Measurements from ENCODE around the gene ZHX3. TPM values are rescaled to one million over a fixed set of nuclear protein-coding genes. Genes with fewer than 3 reads are reported as not detected.

Gene ZHX3
- total RNA-seq, 1 experiment from 2014 or later: 5.9 TPM

DNA sequence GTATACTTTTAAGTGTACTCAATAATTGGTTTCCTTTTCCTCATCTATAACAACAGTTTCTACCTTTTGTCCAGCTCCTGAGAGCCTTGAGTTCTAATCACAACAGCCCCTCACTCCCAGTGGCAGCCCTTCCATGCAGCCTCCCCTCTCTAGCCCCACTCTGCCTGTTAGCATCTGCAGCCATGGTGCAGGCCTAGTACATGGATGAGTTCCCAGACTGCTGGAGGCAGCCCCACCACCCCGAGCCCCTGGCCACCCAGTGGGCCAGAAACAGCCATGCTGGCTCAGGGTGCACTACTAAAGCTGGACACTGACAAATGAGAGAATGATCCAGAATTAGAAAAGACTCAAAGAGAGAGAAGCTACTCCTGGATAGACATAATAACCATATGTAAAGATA lies 13.4 kb upstream of the ZHX3 start:
- Histone ChIP-seq H3K4me1 (ENCODE audit: low read length) (no peaks in the 10 kb centered on the region), H3K9ac (ENCODE audit: low read length) (no peak overlapping the region), H3K9me3 (ENCODE audit: low read length) (no peaks in the 10 kb centered on the region), H3K9me2 (replicated peaks; ENCODE audit: insufficient read depth, low read length) (no peaks in the 10 kb centered on the region), H2AFZ (ENCODE audit: low read length) (no peak overlapping the region), H3K4me3 (ENCODE audit: low read length) (no peak overlapping the region), H3K79me2 (ENCODE audit: low read length) (no peaks in the 10 kb centered on the region), H3K4me2 (ENCODE audit: low read depth, low read length, poor library complexity, severe bottlenecking) (no peak overlapping the region), H3K36me3 (ENCODE audit: insufficient read depth, low read length) (no peaks in the 10 kb centered on the region), H4K20me1 (ENCODE audit: insufficient read depth, low read depth, low read length) (no peaks in the 10 kb centered on the region), H3K27ac (ENCODE audit: low read length) (no peak overlapping the region), H3K27me3 (ENCODE audit: low read length) (no peaks in the 10 kb centered on the region)
- DNase-seq: no peak

- Histone ChIP-seq H3K27me3 (ENCODE audit: low read length) (no peaks in the 10 kb centered on the region), H3K79me2 (ENCODE audit: low read length) (no peaks in the 10 kb centered on the region), H3K9me2 (replicated peaks; ENCODE audit: insufficient read depth, low read length) (no peaks in the 10 kb centered on the region), H4K20me1 (ENCODE audit: insufficient read depth, low read depth, low read length) (no peaks in the 10 kb centered on the region), H3K36me3 (ENCODE audit: insufficient read depth, low read length) (no peaks in the 10 kb centered on the region), H3K9ac (ENCODE audit: low read length) (no peak overlapping the region), H3K9me3 (ENCODE audit: low read length) (no peaks in the 10 kb centered on the region), H3K4me3 (ENCODE audit: low read length) (no peak overlapping the region), H3K4me1 (ENCODE audit: low read length) (no peaks in the 10 kb centered on the region), H3K27ac (ENCODE audit: low read length) (no peak overlapping the region), H3K4me2 (ENCODE audit: low read depth, low read length, poor library complexity, severe bottlenecking) (no peak overlapping the region), H2AFZ (ENCODE audit: low read length) (no peak overlapping the region)
- DNase-seq: no peak
Measured at GRCh38 chr20:41330343-41330720, 12.8 kb upstream of the ZHX3 start.

DNA sequence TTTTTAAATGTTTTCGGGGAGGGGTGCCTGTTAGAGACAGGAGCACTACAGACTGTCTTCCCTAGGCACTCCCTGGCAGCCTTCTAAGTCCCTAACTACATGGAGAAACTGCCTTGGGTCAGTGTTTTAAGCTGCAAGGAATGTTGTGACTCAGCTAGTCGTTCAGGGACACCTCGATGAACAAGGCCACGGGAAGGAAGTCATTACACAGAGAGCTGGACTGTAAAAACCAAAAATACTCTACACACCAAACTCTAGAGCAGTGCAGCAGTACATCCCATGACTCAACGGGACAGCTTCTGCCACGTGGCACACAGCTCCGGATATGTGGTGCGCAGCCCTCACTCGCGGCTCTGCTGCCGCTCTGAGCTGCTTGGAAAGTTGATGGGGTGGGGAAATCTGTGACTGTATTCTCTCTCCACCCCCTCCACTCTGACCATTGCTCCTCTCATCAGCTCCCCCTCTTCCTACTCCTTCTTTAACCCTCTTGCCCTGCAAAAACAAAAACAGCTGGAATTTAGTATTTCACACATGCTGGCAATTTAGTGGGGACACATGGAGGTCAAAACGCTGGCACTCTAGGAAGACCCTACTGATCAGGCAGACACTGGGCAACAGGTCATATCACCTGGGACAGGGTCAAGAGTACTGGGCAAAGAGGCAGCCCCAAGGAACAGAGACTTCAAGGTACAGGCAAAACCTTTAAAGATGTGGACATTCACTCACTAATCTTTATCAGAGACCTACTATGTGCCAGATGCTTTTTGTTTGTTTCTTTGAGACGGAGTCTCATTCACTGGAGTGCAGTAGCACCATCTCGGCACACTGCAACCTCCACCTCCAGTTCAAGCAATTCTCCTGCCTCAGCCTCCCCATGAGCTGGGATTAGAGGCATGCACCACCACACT lies 12.2 kb upstream of the ZHX3 start:
- no peaks in the 10 kb centered on the region for H3K36me3 ChIP-seq (ENCODE audit: insufficient read depth, low read length)
- no peaks in the 10 kb centered on the region for H3K4me1 ChIP-seq (ENCODE audit: low read length)
- H4K20me1 ChIP-seq (ENCODE audit: insufficient read depth, low read depth, low read length): no peaks in the 10 kb centered on the region
- no peak overlapping the region for H2AFZ ChIP-seq (ENCODE audit: low read length)
- no peaks in the 10 kb centered on the region for H3K79me2 ChIP-seq (ENCODE audit: low read length)
- H3K9ac ChIP-seq (ENCODE audit: low read length): no peak overlapping the region
- no peak overlapping the region for H3K27ac ChIP-seq (ENCODE audit: low read length)
- H3K4me2 ChIP-seq (ENCODE audit: low read depth, low read length, poor library complexity, severe bottlenecking): no peak overlapping the region
- no peaks in the 10 kb centered on the region for H3K27me3 ChIP-seq (ENCODE audit: low read length)
- no peak for DNase-seq
- H3K4me3 ChIP-seq (ENCODE audit: low read length): no peak overlapping the region
- H3K9me3 ChIP-seq (ENCODE audit: low read length): no peaks in the 10 kb centered on the region
- no peaks in the 10 kb centered on the region for H3K9me2 ChIP-seq (replicated peaks; ENCODE audit: insufficient read depth, low read length)

DNA sequence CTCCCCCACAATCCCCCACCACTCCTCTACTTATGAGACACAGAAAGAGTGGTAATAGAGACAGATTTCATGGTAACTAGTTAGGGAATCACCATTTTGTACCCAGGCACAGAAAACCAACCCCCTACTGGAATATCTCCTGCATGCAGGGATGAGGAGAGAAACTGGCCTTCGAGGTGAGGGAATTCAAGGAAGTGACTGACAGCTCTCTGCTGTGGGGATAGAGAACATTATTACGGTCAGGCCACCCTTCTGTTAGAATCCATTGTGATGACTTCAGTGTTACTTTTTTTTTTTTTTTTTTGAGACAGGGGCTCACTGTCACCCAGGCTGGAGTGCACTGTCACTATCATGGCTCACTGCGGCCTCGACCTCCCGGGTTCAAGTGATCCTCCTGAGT lies 9.6 kb upstream of the ZHX3 start:
- Histone ChIP-seq H3K9me2 (replicated peaks; ENCODE audit: insufficient read depth, low read length) (no peaks in the 10 kb centered on the region), H2AFZ (ENCODE audit: low read length) (no peak overlapping the region), H3K27me3 (ENCODE audit: low read length) (no peaks in the 10 kb centered on the region)

GRCh38 chr20:41320976-41321375 lies 3.4 kb upstream of the ZHX3 start:
- H3K27me3 ChIP-seq (ENCODE audit: low read length): no peaks in the 10 kb centered on the region; the same call in 1 of the 2 replicates
- no peaks in the 10 kb centered on the region for H3K9me2 ChIP-seq (replicated peaks; ENCODE audit: insufficient read depth, low read length)
- H3K36me3 ChIP-seq (ENCODE audit: insufficient read depth, low read length): no peaks in the 10 kb centered on the region
- H3K4me1 ChIP-seq (ENCODE audit: low read length): peaks cover 22% of the 10 kb centered on the region
- H3K4me2 ChIP-seq (ENCODE audit: low read depth, low read length, poor library complexity, severe bottlenecking): no peak overlapping the region
- no peaks in the 10 kb centered on the region for H4K20me1 ChIP-seq (ENCODE audit: insufficient read depth, low read depth, low read length)
- H3K9ac ChIP-seq (ENCODE audit: low read length): no peak overlapping the region
- no peak overlapping the region for H3K27ac ChIP-seq (ENCODE audit: low read length)
- H3K4me3 ChIP-seq (ENCODE audit: low read length): no peak overlapping the region
- H3K9me3 ChIP-seq (ENCODE audit: low read length): no peaks in the 10 kb centered on the region
- H2AFZ ChIP-seq (ENCODE audit: low read length): no peak overlapping the region
- H3K79me2 ChIP-seq (ENCODE audit: low read length): no peaks in the 10 kb centered on the region
- DNase-seq: no peak

More for the DNA sequence above, 9.6 kb upstream of the ZHX3 start:
- DNase-seq: no peak
- no peaks in the 10 kb centered on the region for H3K79me2 ChIP-seq (ENCODE audit: low read length)
- H3K9ac ChIP-seq (ENCODE audit: low read length): no peak overlapping the region
- no peaks in the 10 kb centered on the region for H3K36me3 ChIP-seq (ENCODE audit: insufficient read depth, low read length)
- no peak overlapping the region for H3K4me3 ChIP-seq (ENCODE audit: low read length)
- peaks cover 5% of the 10 kb centered on the region for H3K4me1 ChIP-seq (ENCODE audit: low read length)
- H3K4me2 ChIP-seq (ENCODE audit: low read depth, low read length, poor library complexity, severe bottlenecking): no peak overlapping the region
- no peaks in the 10 kb centered on the region for H4K20me1 ChIP-seq (ENCODE audit: insufficient read depth, low read depth, low read length)
- H3K27ac ChIP-seq (ENCODE audit: low read length): no peak overlapping the region
- no peaks in the 10 kb centered on the region for H3K9me3 ChIP-seq (ENCODE audit: low read length)

DNA sequence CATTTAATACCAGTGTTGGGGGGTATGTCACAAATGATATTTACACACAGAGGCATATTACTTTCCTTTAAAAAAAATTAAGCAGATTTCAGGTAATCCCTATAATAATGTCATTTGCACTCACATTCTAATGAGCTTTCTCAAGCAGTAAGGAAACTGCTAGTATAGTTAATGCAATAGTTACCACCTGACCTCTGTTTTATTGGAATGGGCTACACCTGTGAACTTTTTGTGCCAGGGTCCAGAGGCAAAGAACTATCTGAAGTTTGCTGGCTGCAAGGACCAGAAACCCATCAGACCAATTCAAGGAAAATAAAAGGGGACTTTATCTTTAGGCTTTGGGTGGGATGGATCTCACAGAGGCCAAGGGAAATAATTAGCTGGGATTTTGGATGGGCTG lies 2.9 kb upstream of the ZHX3 start:
- peaks cover 22% of the 10 kb centered on the region for H3K4me1 ChIP-seq (ENCODE audit: low read length)
- H3K27me3 ChIP-seq (ENCODE audit: low read length): no peaks in the 10 kb centered on the region; the same call in 1 of the 2 replicates
- H3K36me3 ChIP-seq (ENCODE audit: insufficient read depth, low read length): no peaks in the 10 kb centered on the region
- H2AFZ ChIP-seq (ENCODE audit: low read length): no peak overlapping the region
- H3K79me2 ChIP-seq (ENCODE audit: low read length): no peaks in the 10 kb centered on the region
- no peak overlapping the region for H3K4me3 ChIP-seq (ENCODE audit: low read length)
- H4K20me1 ChIP-seq (ENCODE audit: insufficient read depth, low read depth, low read length): no peaks in the 10 kb centered on the region
- H3K27ac ChIP-seq (ENCODE audit: low read length): no peak overlapping the region
- H3K4me2 ChIP-seq (ENCODE audit: low read depth, low read length, poor library complexity, severe bottlenecking): no peak overlapping the region
- H3K9ac ChIP-seq (ENCODE audit: low read length): no peak overlapping the region
- H3K9me2 ChIP-seq (replicated peaks; ENCODE audit: insufficient read depth, low read length): no peaks in the 10 kb centered on the region
- no peaks in the 10 kb centered on the region for H3K9me3 ChIP-seq (ENCODE audit: low read length)
- DNase-seq: no peak

DNA sequence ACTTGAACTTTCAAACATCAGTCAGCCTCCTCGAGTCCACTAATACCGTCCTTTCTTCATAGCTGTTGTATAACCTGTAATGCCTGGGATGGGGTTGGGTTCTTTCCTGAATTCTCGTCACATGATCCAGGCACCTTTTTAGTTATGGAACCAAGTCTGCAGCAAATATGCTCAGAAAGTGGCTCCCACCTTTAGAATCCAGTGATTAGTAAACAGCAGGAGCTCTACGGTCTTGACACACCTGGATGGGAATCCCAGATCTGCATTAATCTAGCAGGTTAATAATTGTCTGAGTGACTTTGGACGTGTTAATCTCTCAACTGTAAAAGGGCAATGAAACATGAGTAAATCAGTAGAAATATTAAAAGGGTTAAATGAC lies 729 bp upstream of the ZHX3 start:
- DNase-seq: no peak
- Histone ChIP-seq H3K9me2 (replicated peaks; ENCODE audit: insufficient read depth, low read length) (no peaks in the 10 kb centered on the region), H3K4me3 (ENCODE audit: low read length) (peak overlapping the region; percentile 77), H3K79me2 (ENCODE audit: low read length) (no peaks in the 10 kb centered on the region), H3K27me3 (ENCODE audit: low read length) (no peaks in the 10 kb centered on the region; the same call in 1 of the 2 replicates), H3K4me2 (ENCODE audit: low read depth, low read length, poor library complexity, severe bottlenecking) (peak overlapping the region; percentile 98), H2AFZ (ENCODE audit: low read length) (peak overlapping the region; percentile 99), H3K36me3 (ENCODE audit: insufficient read depth, low read length) (no peaks in the 10 kb centered on the region), H3K9ac (ENCODE audit: low read length) (peak overlapping the region; percentile 81), H3K4me1 (ENCODE audit: low read length) (peaks cover 17% of the 10 kb centered on the region), H3K27ac (ENCODE audit: low read length) (no peak overlapping the region), H3K9me3 (ENCODE audit: low read length) (no peaks in the 10 kb centered on the region), H4K20me1 (ENCODE audit: insufficient read depth, low read depth, low read length) (0 out of 2 replicates have a peak, but pooled peaks cover 4% of the 10 kb centered on the region)

DNA sequence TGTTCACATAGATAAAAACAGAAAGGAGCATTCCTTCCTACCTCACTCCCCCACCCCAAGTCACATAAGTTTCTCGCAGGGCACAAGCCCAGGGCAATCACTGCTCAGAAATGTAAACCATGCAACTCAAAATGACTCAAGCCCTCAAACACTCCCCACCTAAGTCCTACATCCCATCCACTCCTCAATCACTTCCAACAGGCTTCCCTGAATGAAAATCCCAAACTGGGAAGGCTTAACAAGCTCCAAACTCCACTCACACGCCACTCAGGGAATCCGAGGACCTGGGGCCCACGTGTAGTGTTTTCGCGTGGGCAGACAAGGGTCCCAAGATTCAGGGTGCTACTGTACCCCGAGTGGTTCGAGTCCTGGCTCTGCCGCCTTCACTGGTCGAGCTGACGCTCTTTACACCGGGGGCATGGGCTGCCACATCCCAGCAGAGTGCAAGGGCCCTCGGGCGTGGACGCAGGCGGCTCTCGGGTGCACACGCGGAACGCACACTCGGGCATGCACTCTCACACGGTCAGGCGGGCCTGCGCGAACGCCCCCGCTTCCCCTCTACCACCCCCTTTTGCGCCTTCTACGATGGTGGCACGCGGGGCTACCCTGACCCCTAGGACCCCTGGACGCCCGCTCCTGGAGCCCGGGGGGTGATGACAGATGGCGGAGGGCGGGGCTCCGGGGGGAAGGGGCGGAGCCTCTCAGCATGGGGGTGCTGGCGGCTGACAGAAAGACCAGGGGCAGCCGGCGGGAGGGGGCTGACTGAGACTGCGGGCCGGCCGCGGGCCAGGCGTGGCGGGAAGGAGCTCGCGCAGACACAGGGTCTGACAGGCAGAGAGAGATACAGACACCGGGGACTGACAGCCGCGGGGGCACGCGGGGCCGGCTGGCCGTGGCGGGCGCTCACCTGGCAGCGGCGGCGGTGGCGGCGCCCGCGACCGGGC lies 657 bp downstream of the ZHX3 start:
- peak overlapping the region; percentile 93 for H2AFZ ChIP-seq (ENCODE audit: low read length)
- peak overlapping the region; percentile 91 for H3K4me2 ChIP-seq (ENCODE audit: low read depth, low read length, poor library complexity, severe bottlenecking)
- H3K9me2 ChIP-seq (replicated peaks; ENCODE audit: insufficient read depth, low read length): no peaks in the 10 kb centered on the region
- peak; percentile 84 for DNase-seq
- no peaks in the 10 kb centered on the region for H3K79me2 ChIP-seq (ENCODE audit: low read length)
- no peaks in the 10 kb centered on the region for H3K9me3 ChIP-seq (ENCODE audit: low read length)
- H3K36me3 ChIP-seq (ENCODE audit: insufficient read depth, low read length): no peaks in the 10 kb centered on the region
- no peak overlapping the region for H3K27ac ChIP-seq (ENCODE audit: low read length)
- H3K4me3 ChIP-seq (ENCODE audit: low read length): peak overlapping the region; percentile 78
- peaks cover 17% of the 10 kb centered on the region for H3K4me1 ChIP-seq (ENCODE audit: low read length)
- H4K20me1 ChIP-seq (ENCODE audit: insufficient read depth, low read depth, low read length): 0 out of 2 replicates have a peak, but pooled peaks cover 4% of the 10 kb centered on the region
- peak overlapping the region; percentile 79 for H3K9ac ChIP-seq (ENCODE audit: low read length)
- H3K27me3 ChIP-seq (ENCODE audit: low read length): no peaks in the 10 kb centered on the region; the same call in 1 of the 2 replicates

Data from Karpas-422 (cell line).